ENCODE measurements around the gene BIRC5. TPM values are rescaled to one million over a fixed set of nuclear protein-coding genes. Genes with fewer than 3 reads are reported as not detected.
"Not testable (repeated sequence)": the region's sequence is repeated elsewhere in the genome, so short reads cannot be mapped to it uniquely, and the experiment has no call there.

Gene BIRC5
- 7.3 TPM for total RNA-seq

GRCh38 chr17:78214016-78214705 is at the start of gene BIRC5:
Gene BIRC5 (plus strand): TSS chr17:78214253. CDS start chr17:78214317, 64 bp downstream.
- peak; percentile 62 for DNase-seq

DNA sequence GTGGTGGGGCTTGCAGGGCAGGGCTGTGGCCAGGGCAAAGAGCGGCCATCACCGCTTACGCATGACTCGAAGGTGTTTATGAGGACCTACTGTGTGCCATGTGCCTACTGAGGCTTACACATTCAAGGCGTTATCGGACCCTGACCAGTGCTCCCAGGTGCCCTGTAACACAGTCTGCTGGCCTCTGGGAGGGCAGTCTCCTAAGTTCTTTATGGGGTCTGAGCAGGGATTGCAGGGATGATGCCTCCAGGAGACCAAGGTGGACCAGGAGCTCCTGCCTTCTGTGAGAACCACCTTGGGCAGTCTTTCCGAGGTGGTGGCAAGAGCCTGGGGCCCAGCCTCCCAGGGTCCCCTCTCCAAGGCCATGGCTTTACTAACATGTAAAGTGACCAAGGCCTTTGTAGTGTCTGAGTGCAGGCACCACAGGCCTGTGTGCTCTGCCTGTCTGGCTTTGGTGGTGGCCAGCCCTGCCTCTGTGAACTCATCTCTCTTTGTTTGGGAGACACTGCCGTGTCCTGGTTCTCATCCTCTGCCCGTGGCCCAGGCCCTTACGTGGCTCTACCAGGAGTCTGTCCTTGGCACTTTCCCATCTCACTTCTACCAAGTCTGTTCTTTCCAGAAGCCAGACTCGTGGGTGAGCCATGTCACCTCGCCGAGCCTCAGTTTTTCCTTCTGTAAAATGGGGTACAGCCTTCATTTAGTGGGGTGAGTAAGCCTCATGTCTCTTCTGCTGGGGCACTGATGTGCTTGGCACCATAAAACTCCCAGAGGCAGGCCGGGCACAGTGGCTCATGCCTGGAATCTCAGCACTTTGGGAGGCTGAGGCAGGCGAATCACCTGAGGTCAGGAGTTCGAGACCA is 49.1 kb upstream of the BIRC5 start:
- no peak for DNase-seq

DNA sequence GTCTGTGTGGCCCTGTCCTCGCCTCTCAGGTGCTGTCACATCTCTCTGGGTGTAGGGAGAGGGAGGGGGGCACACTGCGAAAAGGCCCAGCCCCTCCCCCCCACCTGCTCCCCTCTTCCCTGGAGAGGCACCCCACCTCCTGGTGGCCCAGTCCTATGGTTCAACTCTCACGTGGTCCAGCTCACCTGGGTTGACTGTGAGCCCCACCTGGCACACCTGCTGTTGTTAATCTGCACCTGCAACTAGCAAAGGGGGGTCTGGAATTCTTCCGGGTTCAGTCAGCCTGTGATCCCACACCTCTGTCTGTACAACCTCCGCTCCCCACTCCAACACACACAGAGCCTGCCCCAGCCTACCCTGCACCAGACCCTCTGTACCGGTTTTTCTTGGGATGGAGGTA is 47.6 kb upstream of the BIRC5 start:
- DNase-seq = no peak

DNA sequence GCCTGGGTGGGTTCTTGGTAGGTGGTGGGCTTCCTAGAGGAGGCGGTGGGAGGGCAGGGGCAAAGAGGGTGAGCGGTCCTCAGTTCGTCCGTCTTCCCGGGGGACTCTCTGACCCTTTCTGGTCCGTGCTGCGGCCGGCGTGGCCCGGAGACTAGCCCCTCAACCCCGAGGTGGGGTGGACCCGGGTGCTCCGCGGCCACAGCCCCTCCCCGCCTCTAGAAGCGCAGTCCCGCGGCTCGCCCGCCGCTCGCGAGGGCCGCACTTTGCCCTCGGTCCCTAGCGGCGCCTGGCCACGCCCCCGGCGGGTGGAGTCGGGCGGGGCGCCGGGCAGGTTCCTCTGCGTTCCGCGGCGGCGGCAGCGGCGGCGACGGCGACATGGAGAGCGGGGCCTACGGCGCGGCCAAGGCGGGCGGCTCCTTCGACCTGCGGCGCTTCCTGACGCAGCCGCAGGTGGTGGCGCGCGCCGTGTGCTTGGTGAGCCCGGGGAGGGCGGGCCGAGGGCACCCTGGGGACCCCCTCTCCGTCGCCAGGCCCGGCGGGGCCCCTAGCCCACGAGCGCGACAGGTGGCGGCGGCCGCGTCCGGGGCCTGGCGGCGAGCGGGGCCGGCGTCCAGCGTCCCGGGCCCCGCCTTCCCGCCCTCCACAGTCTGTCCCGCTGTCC is 45.7 kb upstream of the BIRC5 start, which contains the start of gene SYNGR2:
Gene SYNGR2 (plus strand): TSS at position 340 of the 661 bp plus-strand sequence. CDS start 36 bp downstream, at position 376.
- peak; percentile 67 for DNase-seq

DNA sequence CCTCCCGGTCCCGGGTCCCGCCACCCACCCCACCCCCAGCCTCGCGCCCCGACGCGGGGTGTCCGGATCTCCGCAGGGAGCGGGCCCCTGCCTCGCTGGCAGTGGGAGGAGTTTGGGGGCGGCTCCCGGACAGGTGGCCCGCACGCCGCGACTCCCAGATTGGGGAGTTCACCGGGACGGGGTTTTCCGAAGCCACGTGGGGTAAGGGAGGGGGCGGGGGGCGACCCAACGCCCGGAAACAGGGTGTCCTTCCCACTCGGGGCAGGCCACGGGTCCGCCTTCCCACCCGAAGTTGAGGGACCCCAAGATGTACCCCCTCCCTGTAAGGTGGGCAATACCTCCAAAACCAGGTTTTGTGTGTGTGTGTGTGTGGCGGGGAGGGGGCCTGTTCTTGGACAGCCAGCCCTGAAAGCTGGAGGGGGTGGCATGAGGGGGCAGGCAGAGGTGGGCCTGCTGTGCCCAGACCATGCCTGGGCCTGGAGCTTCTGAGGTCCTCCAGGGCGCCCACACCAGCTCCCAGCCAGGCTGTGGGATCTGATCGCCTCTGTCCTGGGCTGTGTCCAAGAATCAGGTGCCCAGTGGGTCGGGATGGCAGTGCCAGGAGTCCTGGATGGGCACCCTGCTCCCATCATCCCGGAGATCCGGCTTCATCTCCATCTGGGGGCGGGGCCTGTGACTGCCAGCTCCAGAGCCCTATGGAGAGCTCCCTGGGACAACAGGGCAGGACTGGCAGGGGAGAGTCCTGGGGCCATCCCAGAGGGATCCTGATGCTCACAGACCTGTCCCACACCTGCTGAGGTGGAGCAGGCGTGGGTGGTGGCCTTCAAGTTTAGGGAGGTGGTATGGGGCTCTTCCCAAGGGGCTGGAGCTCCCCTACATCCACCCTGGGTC is 44.9 kb upstream of the BIRC5 start:
- DNase-seq = no peak

DNA sequence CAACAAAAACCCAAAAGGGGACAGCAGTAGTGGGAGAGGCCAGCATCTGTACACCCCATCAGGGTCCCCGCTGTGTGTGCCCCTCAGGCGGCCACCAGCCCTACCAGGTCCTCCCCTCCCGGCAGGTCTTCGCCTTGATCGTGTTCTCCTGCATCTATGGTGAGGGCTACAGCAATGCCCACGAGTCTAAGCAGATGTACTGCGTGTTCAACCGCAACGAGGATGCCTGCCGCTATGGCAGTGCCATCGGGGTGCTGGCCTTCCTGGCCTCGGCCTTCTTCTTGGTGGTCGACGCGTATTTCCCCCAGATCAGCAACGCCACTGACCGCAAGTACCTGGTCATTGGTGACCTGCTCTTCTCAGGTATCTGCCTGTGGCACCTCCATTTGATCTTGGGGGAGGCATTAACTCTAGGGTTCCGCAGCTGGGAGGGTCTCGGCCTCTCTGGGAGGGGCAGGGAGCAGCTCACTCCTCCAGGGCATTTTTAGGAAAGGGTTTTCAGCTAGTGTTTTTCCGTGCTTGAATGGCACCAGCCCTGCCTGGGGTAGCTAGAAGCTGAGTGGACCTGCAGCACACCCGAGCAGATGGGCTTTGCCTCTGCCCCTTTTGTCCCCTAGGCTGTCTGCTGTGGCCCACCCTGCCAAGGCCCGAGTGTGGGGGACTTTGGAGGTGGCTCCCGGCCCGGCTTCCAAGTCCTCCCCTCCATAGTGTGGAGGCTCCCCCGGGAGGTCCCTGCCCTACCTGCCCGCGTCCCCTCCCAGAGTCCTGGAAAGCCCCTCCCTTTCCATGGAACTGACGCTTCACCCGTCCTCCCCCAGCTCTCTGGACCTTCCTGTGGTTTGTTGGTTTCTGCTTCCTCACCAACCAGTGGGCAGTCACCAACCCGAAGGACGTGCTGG is 43.1 kb upstream of the BIRC5 start:
- DNase-seq = no peak

- DNase-seq = not testable (repeated sequence)
These were observed 42.3 kb upstream of the BIRC5 start for GRCh38 chr17:78171591-78172248.

GRCh38 chr17:78172249-78173051 is 41.6 kb upstream of the BIRC5 start:
- DNase-seq = no peak

DNA sequence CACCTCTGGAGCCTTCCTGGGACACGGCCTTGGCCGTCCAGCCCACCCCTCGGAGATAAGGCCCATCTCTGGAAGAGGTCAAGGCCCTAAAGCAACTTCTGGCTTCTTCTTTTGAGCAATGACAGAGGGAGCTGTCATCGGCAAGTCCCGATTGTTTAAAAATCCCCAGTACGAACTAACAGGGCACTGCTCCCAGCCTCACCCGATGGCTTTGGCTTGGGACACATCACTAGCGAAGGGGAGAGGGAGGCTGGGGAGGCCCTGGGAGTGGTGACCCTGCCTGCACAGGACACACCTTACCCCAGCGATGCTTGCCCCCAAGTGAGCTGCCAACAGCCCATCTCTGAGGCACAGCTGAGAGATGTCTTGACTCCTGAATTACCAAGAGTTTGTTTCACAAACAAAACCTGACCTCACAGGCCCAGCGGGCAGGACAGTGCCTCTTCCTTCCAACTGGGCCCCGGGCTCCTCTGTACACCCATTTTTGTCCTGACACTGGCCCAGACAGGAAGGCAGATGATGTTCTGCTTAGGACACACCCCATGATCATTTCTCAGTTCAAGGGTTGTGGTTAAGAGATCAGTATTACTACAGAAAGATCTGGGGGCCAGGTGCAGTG is 40.8 kb upstream of the BIRC5 start:
- DNase-seq = no peak

GRCh38 chr17:78174346-78174869 is 39.6 kb upstream of the BIRC5 start:
- DNase-seq = peak; percentile 77

DNA sequence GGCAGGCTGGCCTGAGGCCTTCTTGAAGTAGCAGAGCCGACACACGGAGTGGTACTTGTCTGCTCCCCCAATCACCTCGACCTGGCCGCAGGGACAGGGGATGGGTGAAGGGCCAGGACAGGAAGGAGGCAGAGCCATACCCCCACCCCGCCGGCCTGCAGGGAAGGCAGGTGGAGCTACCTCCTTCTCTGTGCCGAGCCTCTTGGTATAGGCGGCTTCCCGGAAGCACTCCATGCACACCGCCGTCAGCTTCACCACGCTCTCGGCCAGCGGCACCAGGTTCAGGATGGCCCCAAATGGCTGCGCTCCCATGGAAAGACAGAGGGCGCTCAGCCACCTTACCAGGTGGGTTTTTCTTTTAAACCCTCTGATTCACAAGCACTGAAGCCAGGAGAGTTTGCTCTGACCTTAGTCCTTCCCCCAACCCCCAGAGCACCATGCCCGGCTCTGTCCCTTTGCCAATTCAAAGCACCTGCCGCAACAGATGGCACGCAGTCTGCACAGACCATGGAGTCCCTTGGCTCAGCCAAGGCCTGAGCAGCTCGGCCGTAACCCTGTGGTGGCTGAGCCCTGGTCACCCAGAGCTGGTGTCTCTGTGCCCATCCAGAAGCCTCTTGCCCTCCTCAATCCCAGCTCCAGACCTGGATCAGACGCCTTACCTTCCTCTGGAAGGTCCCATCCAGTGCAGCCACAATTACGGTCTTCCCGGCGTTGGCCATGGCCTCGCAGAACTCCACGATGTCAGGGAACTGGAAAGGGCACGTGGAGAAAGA is 39.0 kb upstream of the BIRC5 start:
- DNase-seq = no peak

GRCh38 chr17:78175643-78175981 is 38.4 kb upstream of the BIRC5 start:
- no peak for DNase-seq

DNA sequence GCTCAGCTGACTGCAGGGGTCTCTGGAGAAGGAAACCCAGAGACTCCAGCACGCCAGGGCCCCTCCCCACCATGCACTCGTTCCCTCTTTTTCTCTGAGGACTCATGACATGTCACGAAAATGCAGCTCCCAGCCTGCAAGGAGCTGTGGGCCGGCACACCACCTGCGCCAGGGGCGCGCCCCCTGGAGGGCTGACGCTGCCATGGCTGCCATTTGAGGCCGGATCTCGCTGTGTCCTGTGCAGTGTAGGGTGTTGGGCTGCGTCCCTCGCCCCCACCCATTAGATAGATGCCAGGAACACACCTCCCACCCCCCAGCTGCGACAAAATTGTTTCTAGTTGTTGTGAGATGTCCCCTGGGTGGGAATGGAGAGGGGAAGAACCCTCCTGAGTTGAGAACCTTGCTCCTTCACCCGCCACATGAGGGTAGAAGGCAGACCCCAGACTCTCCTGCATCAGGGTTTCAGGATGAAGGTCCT is 37.5 kb upstream of the BIRC5 start:
- no peak for DNase-seq

DNA sequence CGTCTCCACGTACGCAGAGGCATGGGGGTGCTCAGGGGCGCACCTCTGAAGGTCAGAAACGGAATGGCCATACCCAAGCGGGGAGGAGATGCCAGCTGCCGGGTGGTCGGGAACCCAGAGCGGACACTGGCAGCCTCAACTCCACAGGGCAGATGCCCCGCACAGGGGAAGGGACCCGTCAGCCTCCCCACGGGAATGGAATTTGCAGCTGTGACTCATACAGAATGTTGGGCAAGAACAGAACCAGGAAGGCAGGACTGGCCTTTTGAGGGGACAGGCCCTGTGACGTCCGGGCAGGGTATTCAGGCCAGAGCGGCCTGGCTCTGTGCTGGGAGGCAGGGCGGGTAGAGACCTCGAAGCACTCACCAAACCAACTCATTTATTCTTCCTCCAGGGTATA is 34.7 kb upstream of the BIRC5 start:
- no peak for DNase-seq

GRCh38 chr17:78180083-78180482 is 34.0 kb upstream of the BIRC5 start:
- DNase-seq = no peak

DNA sequence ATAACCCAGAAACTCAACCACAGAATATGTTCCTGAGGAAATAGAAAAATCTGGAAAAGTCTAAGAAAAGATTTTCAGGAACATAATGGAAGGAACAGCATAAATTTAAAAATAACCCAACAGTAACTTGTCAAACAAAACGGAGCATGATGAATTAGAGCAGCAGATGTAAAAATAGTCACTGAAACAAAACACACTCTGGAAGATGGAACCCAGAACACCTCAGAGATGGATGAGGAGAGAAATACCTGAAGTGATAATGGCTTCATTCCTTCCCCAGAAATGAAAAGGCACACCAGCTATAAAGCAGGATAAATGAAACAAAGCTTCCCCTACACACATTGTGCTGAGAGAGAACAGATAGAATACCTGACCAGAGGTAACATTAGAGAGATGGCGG is 33.5 kb upstream of the BIRC5 start:
- DNase-seq = no peak

DNA sequence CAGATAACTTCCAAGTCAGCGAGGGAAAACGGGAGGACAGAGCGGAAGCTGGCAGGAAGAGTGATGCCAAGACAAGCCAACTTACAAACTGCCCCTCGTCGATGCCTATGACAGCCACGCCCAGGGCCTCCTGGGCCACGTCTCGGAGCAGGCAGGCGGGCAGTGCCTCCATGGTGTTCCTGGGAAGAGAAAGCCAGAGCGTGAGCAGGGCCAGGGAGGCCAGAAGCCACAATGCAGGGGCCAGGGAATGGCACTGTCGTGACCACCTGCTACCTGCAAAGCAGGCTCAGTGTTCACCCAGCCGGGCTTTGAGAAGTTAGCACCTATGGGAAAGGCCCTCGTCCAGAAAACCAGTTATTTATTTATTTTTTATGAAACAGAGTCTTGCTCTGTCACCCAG is 31.5 kb upstream of the BIRC5 start:
- no peak for DNase-seq

DNA sequence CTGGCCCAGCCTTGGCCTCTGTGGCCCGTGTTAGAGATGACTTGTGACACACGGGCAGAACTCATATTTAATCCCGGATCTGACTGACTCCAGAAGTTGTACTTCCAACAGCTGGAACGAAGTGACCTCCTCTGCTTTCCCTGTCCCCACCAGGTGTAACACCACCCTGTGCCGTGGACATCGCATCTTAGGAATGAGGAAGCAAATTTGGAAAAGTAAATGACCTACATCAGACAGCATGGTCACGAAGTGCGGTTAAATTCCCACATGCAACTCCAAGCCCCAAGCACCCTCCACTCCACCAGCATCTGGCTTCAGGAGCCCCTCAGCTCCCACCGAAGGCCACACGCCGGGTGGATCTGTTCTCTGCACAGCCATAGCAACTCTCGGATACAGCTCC is 30.1 kb upstream of the BIRC5 start:
- no peak for DNase-seq
